Panc1 (cell line): ENCODE results near the gene SLC36A3. TPM values are rescaled to one million over a fixed set of nuclear protein-coding genes. Genes with fewer than 3 reads are reported as not detected.
"Not testable (repeated sequence)": the region's sequence is repeated elsewhere in the genome, so short reads cannot be mapped to it uniquely, and the experiment has no call there.

Experiments
- ATAC-seq: fragments of 200-7000 bp; cut with Tn5 transposase; 2 replicates; pipeline ENCODE4 v1.9.1; 2020; ENCODE audit warnings: mild to moderate bottlenecking, moderate library complexity
- BruUV-seq: library from RNA; stranded (reverse); fragments of 400-500 nt; replicated peaks from 2 replicates; lab custom pipeline; 2021; lab: Mats Ljungman, UMichigan
- CTCF ChIA-PET: fragments of 300-600 bp; sonication (Branson Sonifier 250); formaldehyde crosslinking; loops from one replicate; lab custom pipeline; 2022; ENCODE audit warnings: antibody characterized with exemption; lab: Charles Lee
- POLR2A ChIA-PET: fragments of 300-600 bp; sonication (Branson Sonifier 250); formaldehyde crosslinking; loops from one replicate; lab custom pipeline; 2022; ENCODE audit warnings: antibody characterized with exemption; lab: Charles Lee
- DNase-seq: peaks from one replicate; pipeline ENCODE4 v3.0.0-alpha.2; 2010; ENCODE audit warnings: low read depth, low spot score
- H3K27ac ChIP-seq: 2 replicates; pipeline ENCODE4 v1.5.1; 2011; ENCODE audit warnings: mild to moderate bottlenecking, low read length, inconsistent platforms
- H3K27me3 ChIP-seq: fragments of 200-500 bp; sonication (Bioruptor generic); 2 replicates; pipeline ENCODE4 v1.6.0; 2014; ENCODE audit warnings: low read length, inconsistent platforms; ENCODE audit not compliant: control insufficient read depth, insufficient read depth
- H3K36me3 ChIP-seq: fragments of 200-500 bp; sonication (Bioruptor generic); 2 replicates; pipeline ENCODE4 v1.5.1; 2014; ENCODE audit warnings: inconsistent platforms, mild to moderate bottlenecking, low read length, moderate library complexity; ENCODE audit not compliant: control insufficient read depth, insufficient read depth
- H3K4me1 ChIP-seq: 2 replicates; pipeline ENCODE4 v1.5.1; 2011; ENCODE audit warnings: inconsistent platforms, mild to moderate bottlenecking, low read length, moderate library complexity; ENCODE audit not compliant: control insufficient read depth, insufficient read depth
- H3K4me3 ChIP-seq, 2 experiments: 2 replicates each; pipeline ENCODE4 v1.5.1; 2011 to 2012; ENCODE audit warnings: low read depth in 2 of 2, low read length in 2 of 2, mild to moderate bottlenecking in 2 of 2, inconsistent platforms in 1 of 2, moderate library complexity in 1 of 2
- H3K9me3 ChIP-seq: fragments of 200-500 bp; sonication (Bioruptor generic); 2 replicates; pipeline ENCODE4 v1.5.1; 2014; ENCODE audit warnings: low read depth, mild to moderate bottlenecking, inconsistent platforms, low read length, moderate library complexity; ENCODE audit not compliant: control insufficient read depth, insufficient read depth
- POLR2AphosphoS5 ChIP-seq: IDR thresholded peaks from 2 replicates; pipeline ENCODE4 v1.6.1; 2012; ENCODE audit warnings: mild to moderate bottlenecking, low read depth, low read length, moderate library complexity
- SIN3A ChIP-seq: IDR thresholded peaks from 2 replicates; pipeline ENCODE4 v1.6.1; 2012; ENCODE audit warnings: low read depth, mild to moderate bottlenecking, low read length, moderate library complexity, borderline replicate concordance; ENCODE audit not compliant: insufficient read depth
- TCF7L2 ChIP-seq: IDR thresholded peaks from 2 replicates; pipeline ENCODE4 v1.6.1; 2011; ENCODE audit warnings: mild to moderate bottlenecking, low read depth, low read length, inconsistent platforms
- in situ Hi-C: cut with HindIII; loops from 2 replicates; pipeline ENCODE4 v1.10.0; 2016; ENCODE audit warnings: low sequenced_read_pairs, low pct_unique_long_range_greater_than_20kb
- intact Hi-C: fragments of 100-400 bp; cut with micrococcal nuclease; formaldehyde crosslinking; loops from one replicate; pipeline ENCODE4 v1.10.0; 2022; ENCODE audit not compliant: unreplicated experiment
- total RNA-seq: library from RNA; stranded (reverse); gene quantifications from one replicate; pipeline ENCODE4 v1.2.1, GENCODE V29; 2021; ENCODE audit not compliant: unreplicated experiment
- TF ChIP-seq, protein P1 (sequence below), 2 experiments: IDR thresholded peaks; 2 replicates each; pipeline ENCODE4 v1.6.1; 2011 to 2012; ENCODE audit warnings: low read depth in 2 of 2, control low read depth in 1 of 2, low read length in 1 of 2, mild to moderate bottlenecking in 1 of 2, moderate library complexity in 1 of 2; ENCODE audit not compliant: insufficient read depth in 1 of 2
- TF ChIP-seq, protein P2 (sequence below): fragments of 450-650 bp; IDR thresholded peaks from 2 replicates; pipeline ENCODE4 v1.5.1; 2017; ENCODE audit warnings: mild to moderate bottlenecking

The SLC36A3 gene
- total RNA-seq, 1 experiment from 2014 or later: not detected

DNA sequence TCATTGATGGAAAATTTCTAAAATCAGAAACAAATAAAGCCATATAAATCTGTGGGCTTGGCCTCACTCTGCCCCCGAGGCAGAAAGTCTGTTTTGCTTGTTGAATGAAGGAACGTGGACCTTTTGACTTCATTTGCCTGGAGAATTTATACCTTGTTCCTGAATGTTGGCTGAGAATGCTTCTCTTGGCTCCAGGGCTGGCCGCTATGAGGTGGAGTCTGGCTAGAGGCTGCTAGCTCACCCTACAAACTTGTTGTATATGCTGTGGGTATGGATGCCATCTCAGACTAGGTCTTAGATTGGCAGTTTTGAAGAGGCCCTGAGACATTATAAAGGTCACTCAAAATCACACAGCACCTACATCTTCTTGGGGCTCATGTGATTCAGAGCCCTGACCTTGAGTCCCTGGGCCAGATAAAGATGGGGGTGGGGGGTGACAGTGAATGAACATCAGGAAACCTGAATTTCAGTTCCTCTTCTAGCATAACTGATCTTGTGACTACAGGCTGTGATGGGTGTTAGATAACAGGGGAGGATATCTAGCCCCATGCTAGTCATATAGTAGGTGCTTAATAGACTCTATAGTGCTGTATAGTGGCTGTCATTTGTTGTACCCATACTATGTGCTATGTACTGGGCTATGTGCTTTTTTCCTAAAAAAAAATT lies 47.8 kb downstream of the SLC36A3 start:
- peaks cover 10% of the 10 kb centered on the region; the same call in 1 of the 2 replicates for H3K4me1 ChIP-seq
- H3K36me3 ChIP-seq: no peaks in the 10 kb centered on the region; the same call in 1 of the 2 replicates
- POLR2A ChIA-PET: no interaction called here
- H3K4me3 ChIP-seq: no peak overlapping the region
- no peaks in the 10 kb centered on the region for H3K9me3 ChIP-seq
- intact Hi-C loops (no loop called here), in situ Hi-C loops (no loop called here)
- TF ChIP-seq SIN3A (no peak), POLR2AphosphoS5 (no peak)
- TF ChIP-seq, protein P1, sequence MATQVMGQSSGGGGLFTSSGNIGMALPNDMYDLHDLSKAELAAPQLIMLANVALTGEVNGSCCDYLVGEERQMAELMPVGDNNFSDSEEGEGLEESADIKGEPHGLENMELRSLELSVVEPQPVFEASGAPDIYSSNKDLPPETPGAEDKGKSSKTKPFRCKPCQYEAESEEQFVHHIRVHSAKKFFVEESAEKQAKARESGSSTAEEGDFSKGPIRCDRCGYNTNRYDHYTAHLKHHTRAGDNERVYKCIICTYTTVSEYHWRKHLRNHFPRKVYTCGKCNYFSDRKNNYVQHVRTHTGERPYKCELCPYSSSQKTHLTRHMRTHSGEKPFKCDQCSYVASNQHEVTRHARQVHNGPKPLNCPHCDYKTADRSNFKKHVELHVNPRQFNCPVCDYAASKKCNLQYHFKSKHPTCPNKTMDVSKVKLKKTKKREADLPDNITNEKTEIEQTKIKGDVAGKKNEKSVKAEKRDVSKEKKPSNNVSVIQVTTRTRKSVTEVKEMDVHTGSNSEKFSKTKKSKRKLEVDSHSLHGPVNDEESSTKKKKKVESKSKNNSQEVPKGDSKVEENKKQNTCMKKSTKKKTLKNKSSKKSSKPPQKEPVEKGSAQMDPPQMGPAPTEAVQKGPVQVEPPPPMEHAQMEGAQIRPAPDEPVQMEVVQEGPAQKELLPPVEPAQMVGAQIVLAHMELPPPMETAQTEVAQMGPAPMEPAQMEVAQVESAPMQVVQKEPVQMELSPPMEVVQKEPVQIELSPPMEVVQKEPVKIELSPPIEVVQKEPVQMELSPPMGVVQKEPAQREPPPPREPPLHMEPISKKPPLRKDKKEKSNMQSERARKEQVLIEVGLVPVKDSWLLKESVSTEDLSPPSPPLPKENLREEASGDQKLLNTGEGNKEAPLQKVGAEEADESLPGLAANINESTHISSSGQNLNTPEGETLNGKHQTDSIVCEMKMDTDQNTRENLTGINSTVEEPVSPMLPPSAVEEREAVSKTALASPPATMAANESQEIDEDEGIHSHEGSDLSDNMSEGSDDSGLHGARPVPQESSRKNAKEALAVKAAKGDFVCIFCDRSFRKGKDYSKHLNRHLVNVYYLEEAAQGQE (IDR thresholded peaks at IDR 0.05; ENCODE audit: insufficient read depth in 1 of 2, low read depth in 2 of 2, low read length in 1 of 2): no peak
- TF ChIP-seq, protein P2, sequence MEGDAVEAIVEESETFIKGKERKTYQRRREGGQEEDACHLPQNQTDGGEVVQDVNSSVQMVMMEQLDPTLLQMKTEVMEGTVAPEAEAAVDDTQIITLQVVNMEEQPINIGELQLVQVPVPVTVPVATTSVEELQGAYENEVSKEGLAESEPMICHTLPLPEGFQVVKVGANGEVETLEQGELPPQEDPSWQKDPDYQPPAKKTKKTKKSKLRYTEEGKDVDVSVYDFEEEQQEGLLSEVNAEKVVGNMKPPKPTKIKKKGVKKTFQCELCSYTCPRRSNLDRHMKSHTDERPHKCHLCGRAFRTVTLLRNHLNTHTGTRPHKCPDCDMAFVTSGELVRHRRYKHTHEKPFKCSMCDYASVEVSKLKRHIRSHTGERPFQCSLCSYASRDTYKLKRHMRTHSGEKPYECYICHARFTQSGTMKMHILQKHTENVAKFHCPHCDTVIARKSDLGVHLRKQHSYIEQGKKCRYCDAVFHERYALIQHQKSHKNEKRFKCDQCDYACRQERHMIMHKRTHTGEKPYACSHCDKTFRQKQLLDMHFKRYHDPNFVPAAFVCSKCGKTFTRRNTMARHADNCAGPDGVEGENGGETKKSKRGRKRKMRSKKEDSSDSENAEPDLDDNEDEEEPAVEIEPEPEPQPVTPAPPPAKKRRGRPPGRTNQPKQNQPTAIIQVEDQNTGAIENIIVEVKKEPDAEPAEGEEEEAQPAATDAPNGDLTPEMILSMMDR: no peak
- no peak overlapping the region for H3K27ac ChIP-seq
- ATAC-seq (no peak), DNase-seq (no peak)
- H3K27me3 ChIP-seq: no peaks in the 10 kb centered on the region
- CTCF ChIA-PET: no interaction called here
- no TSS peak for BruUV-seq

DNA sequence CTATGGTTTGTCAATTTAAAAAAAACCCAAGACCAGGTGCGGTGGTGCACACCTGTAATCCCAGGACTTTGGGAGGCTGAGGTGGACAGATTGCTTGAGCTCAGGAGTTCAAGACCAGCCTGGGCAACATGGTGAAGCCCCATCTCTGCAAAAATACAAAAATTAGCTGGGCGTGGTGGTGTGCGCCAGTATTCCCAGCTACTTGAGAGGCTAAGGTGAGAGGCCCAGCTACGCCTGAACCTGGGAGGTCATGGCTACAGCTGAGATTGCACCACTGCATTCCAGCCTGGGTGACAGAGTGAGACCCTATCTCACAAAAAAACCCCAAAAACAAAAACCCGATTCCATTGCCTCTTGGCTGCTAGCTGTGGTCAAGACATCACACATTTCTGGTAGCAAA lies 48.6 kb downstream of the SLC36A3 start:
- DNase-seq, H3K27me3 ChIP-seq, POLR2A ChIA-PET, CTCF ChIA-PET, H3K9me3 ChIP-seq, H3K27ac ChIP-seq, H3K4me3 ChIP-seq, BruUV-seq, intact Hi-C loops, ATAC-seq, H3K36me3 ChIP-seq, in situ Hi-C loops: not testable (repeated sequence)
- peaks cover 10% of the 10 kb centered on the region; the same call in 1 of the 2 replicates for H3K4me1 ChIP-seq

DNA sequence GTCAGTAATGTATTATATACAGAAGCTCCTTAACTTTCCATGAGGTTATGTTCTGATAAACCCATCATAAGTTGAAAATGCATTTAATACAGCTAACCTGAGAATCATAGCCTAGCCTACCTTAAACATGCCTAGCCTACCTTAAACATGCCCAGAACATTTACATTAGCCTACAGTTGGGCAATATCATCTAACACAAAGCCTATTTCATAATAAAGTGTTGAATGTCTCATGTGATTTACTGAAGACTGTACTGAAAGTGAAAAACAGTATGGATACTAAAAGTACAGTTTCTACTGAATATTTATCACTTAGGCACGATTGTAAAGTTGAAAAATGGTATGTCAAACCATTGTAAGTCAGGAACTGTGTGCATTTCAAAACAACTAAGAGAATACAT lies 49.0 kb downstream of the SLC36A3 start:
- DNase-seq (no peak), ATAC-seq (no peak)
- Histone ChIP-seq H3K27ac (no peak overlapping the region), H3K9me3 (no peaks in the 10 kb centered on the region), H3K4me1 (peaks cover 10% of the 10 kb centered on the region; the same call in 1 of the 2 replicates), H3K36me3 (no peaks in the 10 kb centered on the region; the same call in 1 of the 2 replicates), H3K4me3 (no peak overlapping the region), H3K27me3 (no peaks in the 10 kb centered on the region)
- CTCF ChIA-PET: no interaction called here
- POLR2A ChIA-PET: no interaction called here
- in situ Hi-C loops (no loop called here), intact Hi-C loops (no loop called here)
- TF ChIP-seq, protein P1 (IDR thresholded peaks at IDR 0.05; ENCODE audit: insufficient read depth in 1 of 2, low read depth in 2 of 2, low read length in 1 of 2): no peak
- TF ChIP-seq SIN3A: no peak
- TF ChIP-seq POLR2AphosphoS5: no peak
- no peak for TF ChIP-seq TCF7L2
- TF ChIP-seq, protein P2: no peak
- no TSS peak for BruUV-seq
